ENCODE measurements around the gene MYCL.

The MYCL gene

DNA sequence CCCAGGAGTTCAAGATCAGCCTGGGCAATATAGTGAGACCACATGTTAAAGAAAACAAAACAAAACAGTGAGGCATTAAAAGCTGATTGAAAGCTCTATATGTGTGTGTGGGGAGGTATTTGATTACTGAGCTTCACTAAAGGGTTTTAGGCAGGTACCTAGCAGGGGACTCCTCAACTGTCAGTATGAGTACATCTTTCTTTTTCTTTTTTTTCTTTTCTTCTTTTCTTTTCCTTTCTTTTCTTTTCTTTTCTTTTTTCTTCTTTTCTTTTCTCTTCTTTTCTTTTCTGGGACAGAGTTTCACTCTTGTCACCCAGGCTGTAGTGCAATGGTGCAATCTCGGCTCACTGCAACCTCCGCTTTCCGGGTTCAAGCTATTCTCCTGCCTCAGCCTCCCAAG is 8.5 kb upstream of the MYCL start:
- no peak overlapping the region for H3K4me3 ChIP-seq (ENCODE audit: low read depth in 1 of 2, low read length in 2 of 2)
- no peak overlapping the region for H3K27ac ChIP-seq (ENCODE audit: low read depth, low read length)
- H3K27me3 ChIP-seq (ENCODE audit: control insufficient read depth in 1 of 2, insufficient read depth in 2 of 2, low read length in 2 of 2) = no peaks in the 10 kb centered on the region
- H3K4me1 ChIP-seq (ENCODE audit: insufficient read depth, low read length) = no peaks in the 10 kb centered on the region
- H3K36me3 ChIP-seq (ENCODE audit: insufficient read depth, low read length) = no peaks in the 10 kb centered on the region
- H3K9ac ChIP-seq (ENCODE audit: low read length) = no peak overlapping the region
- peaks cover 7% of the 10 kb centered on the region for H3K9me3 ChIP-seq (ENCODE audit: low read length)

DNA sequence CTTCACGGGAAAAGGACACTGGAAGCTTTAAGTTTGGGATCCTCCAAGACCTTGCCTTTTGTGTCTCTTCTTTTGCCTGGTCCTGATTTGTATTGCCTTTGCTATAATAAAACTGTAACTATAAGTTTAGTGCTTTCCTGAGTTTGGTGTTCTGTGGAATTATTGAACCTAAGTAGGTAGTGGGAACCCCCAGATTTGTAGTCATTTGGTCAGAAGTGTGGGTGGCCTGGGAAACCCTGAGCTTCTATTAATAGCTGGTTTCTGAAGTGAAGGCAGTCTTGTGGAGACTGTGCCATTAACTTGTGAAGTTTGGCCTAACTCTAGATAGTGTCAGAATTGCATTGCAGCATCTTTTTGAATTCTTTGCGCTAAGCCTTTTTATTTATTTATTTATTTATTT is 6.8 kb upstream of the MYCL start:
- no peak overlapping the region for H3K9ac ChIP-seq (ENCODE audit: low read length)
- no peaks in the 10 kb centered on the region for H3K4me1 ChIP-seq (ENCODE audit: insufficient read depth, low read length)
- H3K27ac ChIP-seq (ENCODE audit: low read depth, low read length) = no peak overlapping the region
- peaks cover 7% of the 10 kb centered on the region for H3K9me3 ChIP-seq (ENCODE audit: low read length)
- H3K27me3 ChIP-seq (ENCODE audit: control insufficient read depth in 1 of 2, insufficient read depth in 2 of 2, low read length in 2 of 2) = no peaks in the 10 kb centered on the region
- H3K4me3 ChIP-seq (ENCODE audit: low read depth in 1 of 2, low read length in 2 of 2) = no peak overlapping the region
- H3K36me3 ChIP-seq (ENCODE audit: insufficient read depth, low read length) = no peaks in the 10 kb centered on the region

DNA sequence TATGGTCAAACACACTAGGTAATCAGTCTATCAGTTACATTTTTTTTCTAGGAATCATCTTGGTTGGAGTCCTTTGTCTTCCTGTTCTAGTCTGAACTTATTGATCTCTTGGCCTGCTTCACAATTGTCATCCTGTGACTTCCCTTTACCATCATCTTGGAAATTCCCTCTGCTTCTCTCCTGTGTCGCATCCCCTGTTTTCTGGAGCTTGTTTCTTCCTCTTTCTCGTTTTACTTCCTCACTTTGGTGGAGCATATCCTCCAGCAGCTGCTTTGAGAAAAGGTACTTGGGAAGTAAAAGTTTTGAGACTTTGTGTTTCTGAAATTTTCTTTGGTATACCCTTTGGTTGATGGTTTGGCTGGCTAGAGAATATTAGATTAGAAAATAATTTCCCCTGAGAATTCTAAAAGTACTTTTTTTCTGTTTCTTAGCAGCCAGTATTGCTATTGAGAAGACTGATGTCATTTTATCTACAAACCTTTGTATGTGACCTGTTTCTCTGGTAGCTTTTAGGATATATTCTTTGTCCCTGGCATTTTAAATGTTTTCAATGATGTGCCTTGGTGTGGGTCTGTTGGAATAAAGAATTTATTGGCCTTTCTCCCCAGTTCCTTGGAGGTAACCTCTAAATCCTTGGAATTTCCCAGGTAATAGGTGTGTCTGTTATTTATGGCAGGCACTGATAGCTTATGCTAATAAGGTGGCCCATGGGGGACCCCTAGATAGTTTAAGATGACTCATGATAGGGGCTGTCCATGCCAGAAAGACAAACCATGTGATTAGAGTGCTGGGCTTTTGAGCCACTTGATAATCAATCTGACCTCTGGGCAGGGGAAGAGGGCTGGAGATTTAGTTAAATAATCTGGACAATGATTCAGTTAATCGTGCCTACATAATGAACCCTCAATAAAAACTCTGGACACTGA is 6.1 kb upstream of the MYCL start:
- H3K9ac ChIP-seq (ENCODE audit: low read length) = no peak overlapping the region
- no peak overlapping the region for H3K4me3 ChIP-seq (ENCODE audit: low read depth in 1 of 2, low read length in 2 of 2)
- H3K36me3 ChIP-seq (ENCODE audit: insufficient read depth, low read length) = no peaks in the 10 kb centered on the region
- H3K4me1 ChIP-seq (ENCODE audit: insufficient read depth, low read length) = no peaks in the 10 kb centered on the region
- H3K27me3 ChIP-seq (ENCODE audit: control insufficient read depth in 1 of 2, insufficient read depth in 2 of 2, low read length in 2 of 2) = peaks cover 0 to 6% of the 10 kb centered on the region in 2 donors
- H3K27ac ChIP-seq (ENCODE audit: low read depth, low read length) = no peak overlapping the region
- H3K9me3 ChIP-seq (ENCODE audit: low read length) = peaks cover 7% of the 10 kb centered on the region

DNA sequence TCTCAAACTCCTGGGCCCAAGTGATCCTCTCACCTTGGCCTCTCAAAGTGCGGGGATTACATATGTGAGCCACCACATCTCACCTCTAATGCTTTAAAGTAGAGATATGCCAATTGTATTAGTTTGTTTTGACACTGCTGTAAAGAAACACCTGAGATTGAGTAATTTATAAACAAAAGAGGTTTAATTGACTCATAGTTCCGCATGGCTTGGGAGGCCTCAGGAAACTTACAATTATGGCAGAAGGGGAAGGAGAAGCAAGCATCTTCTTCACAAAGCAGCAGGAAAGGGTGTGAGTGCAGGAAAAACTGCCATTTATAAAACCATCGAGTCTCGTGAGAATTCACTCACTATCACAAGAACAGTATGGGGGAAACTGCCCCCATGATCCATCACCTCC is 3.5 kb upstream of the MYCL start:
- Histone ChIP-seq H3K27ac (ENCODE audit: low read depth, low read length) (no peak overlapping the region), H3K36me3 (ENCODE audit: insufficient read depth, low read length) (no peaks in the 10 kb centered on the region), H3K9ac (ENCODE audit: low read length) (no peak overlapping the region), H3K9me3 (ENCODE audit: low read length) (peaks cover 7% of the 10 kb centered on the region), H3K4me3 (ENCODE audit: low read depth in 1 of 2, low read length in 2 of 2) (no peak overlapping the region), H3K27me3 (ENCODE audit: control insufficient read depth in 1 of 2, insufficient read depth in 2 of 2, low read length in 2 of 2) (peaks cover 6 to 29% of the 10 kb centered on the region in 2 donors), H3K4me1 (ENCODE audit: insufficient read depth, low read length) (peaks cover 4% of the 10 kb centered on the region)

DNA sequence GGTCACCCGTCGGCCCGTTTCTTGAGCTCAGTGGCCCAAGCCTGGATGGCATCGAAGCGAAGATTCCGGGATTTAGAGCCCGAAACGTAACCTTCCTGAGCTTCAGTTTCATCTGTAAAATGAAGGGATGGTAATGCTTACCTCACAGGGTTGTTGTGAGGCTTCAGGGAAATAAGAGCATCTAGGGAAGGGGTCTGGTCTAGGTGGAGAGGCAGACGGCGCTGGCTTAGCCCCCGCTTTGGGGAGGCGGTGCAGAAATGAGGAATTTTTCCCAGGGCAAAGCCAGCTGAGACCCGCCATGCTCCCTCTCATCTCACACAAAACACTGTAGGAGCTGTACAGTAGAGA is 717 bp upstream of the MYCL start:
- Histone ChIP-seq H3K36me3 (ENCODE audit: insufficient read depth, low read length) (no peaks in the 10 kb centered on the region), H3K27me3 (ENCODE audit: control insufficient read depth in 1 of 2, insufficient read depth in 2 of 2, low read length in 2 of 2) (peaks cover 11 to 42% of the 10 kb centered on the region in 2 donors), H3K4me3 (ENCODE audit: low read depth in 1 of 2, low read length in 2 of 2) (peak overlapping the region; percentile 56 to 64), H3K4me1 (ENCODE audit: insufficient read depth, low read length) (peaks cover 4% of the 10 kb centered on the region), H3K27ac (ENCODE audit: low read depth, low read length) (no peak overlapping the region), H3K9me3 (ENCODE audit: low read length) (no peaks in the 10 kb centered on the region), H3K9ac (ENCODE audit: low read length) (no peak overlapping the region)

DNA sequence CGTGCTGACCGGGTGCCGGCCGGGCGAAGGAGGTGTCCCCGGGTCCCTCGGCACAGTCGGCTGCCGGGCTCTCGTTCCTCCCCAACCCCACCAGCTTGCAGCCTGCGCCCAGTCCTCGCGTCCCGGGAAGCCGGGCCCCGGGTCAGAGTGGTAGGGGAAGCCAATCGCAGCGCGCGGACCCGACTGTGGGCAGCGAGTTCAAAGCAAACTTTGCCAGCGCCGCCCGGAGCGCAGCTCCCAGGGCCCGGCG is 328 bp downstream of the MYCL start:
- Histone ChIP-seq H3K4me3 (ENCODE audit: low read depth in 1 of 2, low read length in 2 of 2) (peak overlapping the region; percentile 56 to 64), H3K27ac (ENCODE audit: low read depth, low read length) (no peak overlapping the region), H3K27me3 (ENCODE audit: control insufficient read depth in 1 of 2, insufficient read depth in 2 of 2, low read length in 2 of 2) (peaks cover 11 to 42% of the 10 kb centered on the region in 2 donors), H3K9me3 (ENCODE audit: low read length) (no peaks in the 10 kb centered on the region), H3K4me1 (ENCODE audit: insufficient read depth, low read length) (peaks cover 4% of the 10 kb centered on the region), H3K36me3 (ENCODE audit: insufficient read depth, low read length) (no peaks in the 10 kb centered on the region), H3K9ac (ENCODE audit: low read length) (no peak overlapping the region)

DNA sequence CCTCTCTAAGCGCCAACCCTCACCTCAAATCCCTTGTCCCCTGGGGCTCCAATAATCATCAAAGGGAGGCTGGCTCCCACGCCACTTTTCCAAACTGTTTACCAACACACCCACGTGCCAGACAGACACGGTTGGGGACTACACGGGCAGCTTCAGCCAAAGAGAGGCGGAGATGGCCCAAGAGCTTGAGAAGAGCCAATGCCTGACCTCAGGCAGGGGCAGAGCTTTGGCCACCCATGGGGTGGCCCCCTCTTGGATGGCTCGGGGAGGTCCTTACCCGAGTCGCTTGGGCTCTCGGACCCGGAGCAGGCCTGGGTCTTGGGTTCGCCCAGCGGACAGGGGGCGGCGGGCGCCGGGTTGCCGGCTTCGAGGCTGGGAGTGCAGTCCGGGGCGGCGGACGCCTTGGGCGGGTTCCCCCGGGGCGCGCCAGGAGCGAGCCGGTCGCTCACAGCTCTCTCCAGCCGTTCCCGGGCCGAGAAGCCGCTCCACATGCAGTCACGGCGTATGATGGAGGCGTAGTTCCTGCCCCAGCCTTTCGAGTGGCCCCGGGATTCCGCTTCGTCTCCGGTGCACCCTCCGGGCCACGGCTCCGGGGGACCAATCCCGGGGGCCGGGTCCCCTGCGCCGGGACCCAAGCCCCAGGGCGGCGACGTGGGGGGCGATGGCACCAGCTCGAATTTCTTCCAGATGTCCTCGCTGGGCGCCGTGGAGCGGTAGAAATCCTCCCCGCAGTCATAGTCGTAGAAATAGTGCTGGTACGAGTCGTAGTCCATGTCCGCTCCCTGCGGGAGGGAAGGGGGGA is 854 bp downstream of the MYCL start:
- Histone ChIP-seq H3K4me1 (ENCODE audit: insufficient read depth, low read length) (peaks cover 4% of the 10 kb centered on the region), H3K9me3 (ENCODE audit: low read length) (no peaks in the 10 kb centered on the region), H3K9ac (ENCODE audit: low read length) (no peak overlapping the region), H3K4me3 (ENCODE audit: low read depth in 1 of 2, low read length in 2 of 2) (peak overlapping the region; percentile 56 to 64), H3K27me3 (ENCODE audit: control insufficient read depth in 1 of 2, insufficient read depth in 2 of 2, low read length in 2 of 2) (peaks cover 11 to 42% of the 10 kb centered on the region in 2 donors), H3K27ac (ENCODE audit: low read depth, low read length) (no peak overlapping the region), H3K36me3 (ENCODE audit: insufficient read depth, low read length) (no peaks in the 10 kb centered on the region)

DNA sequence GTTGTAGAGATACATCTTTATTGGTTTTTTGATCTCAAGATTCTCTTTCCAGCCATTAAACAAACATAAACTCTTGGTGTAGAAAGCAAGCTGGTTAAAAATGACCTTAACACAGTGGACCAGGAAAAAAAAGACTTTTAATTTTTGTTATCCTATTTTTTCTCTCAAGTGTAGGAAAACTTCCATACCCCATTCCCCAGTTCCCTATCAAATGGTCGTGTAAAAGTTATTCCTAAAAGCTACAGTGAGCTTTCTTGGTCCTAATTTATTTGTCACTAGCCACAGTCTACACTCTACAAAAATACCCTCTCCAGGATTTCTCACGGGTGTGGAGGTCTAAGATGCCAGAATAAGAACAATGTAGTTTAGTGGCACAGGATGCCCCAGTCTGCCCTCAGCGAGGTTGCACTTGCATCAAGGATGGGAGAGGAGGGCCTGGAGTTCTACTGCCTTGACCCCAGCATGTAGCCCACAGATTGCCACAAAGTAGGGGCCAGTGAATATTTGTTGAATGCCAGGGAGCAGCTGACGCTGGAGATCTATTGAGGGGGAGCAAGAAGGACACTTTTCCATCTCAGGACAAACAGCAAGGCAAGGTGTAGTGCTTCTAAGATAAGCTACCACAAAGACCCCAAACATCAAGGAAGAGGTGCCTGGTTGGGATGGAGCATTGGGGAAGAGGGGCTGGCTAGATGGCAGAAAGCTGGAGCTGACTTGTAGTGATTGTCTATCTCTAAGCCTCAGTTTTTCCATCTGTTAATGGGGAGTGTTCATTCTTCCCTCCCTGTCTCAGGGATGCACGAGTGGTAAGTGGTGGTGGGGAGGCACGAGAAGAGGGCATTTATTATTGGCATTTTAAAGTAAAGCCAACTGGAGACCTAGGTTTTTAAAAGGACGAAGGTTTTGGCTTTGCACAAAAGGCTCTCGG is 1.8 kb downstream of the MYCL start:
- H3K4me1 ChIP-seq (ENCODE audit: insufficient read depth, low read length) = peaks cover 4% of the 10 kb centered on the region
- no peak overlapping the region for H3K4me3 ChIP-seq (ENCODE audit: low read depth in 1 of 2, low read length in 2 of 2)
- no peak overlapping the region for H3K9ac ChIP-seq (ENCODE audit: low read length)
- no peaks in the 10 kb centered on the region for H3K36me3 ChIP-seq (ENCODE audit: insufficient read depth, low read length)
- H3K27me3 ChIP-seq (ENCODE audit: control insufficient read depth in 1 of 2, insufficient read depth in 2 of 2, low read length in 2 of 2) = peaks cover 11 to 42% of the 10 kb centered on the region in 2 donors
- H3K9me3 ChIP-seq (ENCODE audit: low read length) = no peaks in the 10 kb centered on the region
- no peak overlapping the region for H3K27ac ChIP-seq (ENCODE audit: low read depth, low read length)

DNA sequence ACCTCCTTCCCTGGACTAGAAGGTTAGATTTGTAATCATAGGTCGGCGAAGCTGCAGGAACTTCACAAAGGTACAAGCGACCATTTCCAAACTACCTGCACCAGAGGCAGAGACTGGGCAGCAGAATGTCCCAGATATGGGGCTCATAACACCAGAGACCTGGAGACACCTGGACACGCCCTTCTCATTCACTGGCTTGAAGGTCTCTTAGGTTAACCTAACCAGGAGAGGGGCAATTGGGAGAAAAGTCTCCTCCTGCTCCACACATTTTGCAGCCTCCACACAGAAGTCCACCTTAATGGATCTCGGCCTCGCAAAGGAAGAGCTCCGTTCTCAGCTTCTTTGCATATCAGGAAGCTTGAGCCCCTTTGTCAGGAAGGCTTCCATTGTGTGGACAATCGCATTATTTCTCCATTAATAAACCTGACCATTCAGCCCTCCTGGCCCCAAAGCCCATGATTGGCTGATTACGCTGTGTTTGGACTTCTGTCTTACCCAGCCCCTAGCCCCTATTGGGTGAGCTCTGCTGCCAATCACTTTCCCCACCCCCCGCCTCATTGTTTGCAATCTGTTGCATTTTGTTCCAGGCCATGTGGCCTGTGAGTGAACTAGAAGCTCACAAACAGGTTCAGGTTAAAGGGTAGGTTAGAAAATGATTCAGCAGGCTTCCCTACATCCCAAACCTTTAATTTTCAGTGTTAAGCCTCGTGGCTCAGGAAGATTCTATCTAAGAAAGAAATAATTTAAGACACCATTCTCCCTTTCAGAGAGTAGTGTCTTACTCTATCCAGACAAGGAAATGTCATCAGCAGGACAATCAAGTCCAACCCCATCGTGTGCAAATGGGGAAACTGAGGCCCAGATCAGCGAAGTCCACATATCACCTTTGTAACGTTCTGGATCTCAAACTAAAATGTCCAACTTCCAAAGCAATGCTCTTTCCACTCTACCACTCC is 2.8 kb downstream of the MYCL start:
- Histone ChIP-seq H3K9ac (ENCODE audit: low read length) (no peak overlapping the region), H3K36me3 (ENCODE audit: insufficient read depth, low read length) (no peaks in the 10 kb centered on the region), H3K4me3 (ENCODE audit: low read depth in 1 of 2, low read length in 2 of 2) (no peak overlapping the region), H3K27me3 (ENCODE audit: control insufficient read depth in 1 of 2, insufficient read depth in 2 of 2, low read length in 2 of 2) (peaks cover 11 to 42% of the 10 kb centered on the region in 2 donors), H3K4me1 (ENCODE audit: insufficient read depth, low read length) (peaks cover 4% of the 10 kb centered on the region), H3K27ac (ENCODE audit: low read depth, low read length) (no peak overlapping the region), H3K9me3 (ENCODE audit: low read length) (no peaks in the 10 kb centered on the region)

DNA sequence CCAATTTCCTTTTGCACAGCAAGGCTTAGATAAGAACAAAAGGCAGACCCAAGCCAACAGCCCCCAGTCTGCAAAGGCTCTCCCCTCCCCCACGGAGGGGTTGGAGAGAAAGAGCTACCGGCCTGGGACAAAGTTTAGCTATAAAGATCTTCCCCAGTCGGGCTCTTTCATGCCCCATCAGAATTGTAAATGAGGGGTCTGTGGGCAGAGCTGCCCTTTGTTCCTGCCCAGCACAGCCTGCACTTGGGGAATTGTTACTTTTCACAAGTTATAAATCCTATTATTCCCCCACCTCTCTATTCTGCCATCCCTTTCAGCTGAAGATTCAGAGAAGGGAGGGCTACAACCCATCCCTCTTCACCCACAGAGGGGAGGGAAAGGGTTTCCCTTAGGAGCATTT is 3.5 kb downstream of the MYCL start:
- Histone ChIP-seq H3K27me3 (ENCODE audit: control insufficient read depth in 1 of 2, insufficient read depth in 2 of 2, low read length in 2 of 2) (peaks cover 11 to 41% of the 10 kb centered on the region in 2 donors), H3K9ac (ENCODE audit: low read length) (no peak overlapping the region), H3K9me3 (ENCODE audit: low read length) (no peaks in the 10 kb centered on the region), H3K27ac (ENCODE audit: low read depth, low read length) (no peak overlapping the region), H3K36me3 (ENCODE audit: insufficient read depth, low read length) (no peaks in the 10 kb centered on the region), H3K4me1 (ENCODE audit: insufficient read depth, low read length) (peaks cover 4% of the 10 kb centered on the region), H3K4me3 (ENCODE audit: low read depth in 1 of 2, low read length in 2 of 2) (no peak overlapping the region)

Data from muscle layer of colon (tissue), 2 donors.